Measurements from ENCODE around the gene SHROOM3. TPM values are rescaled to one million over a fixed set of nuclear protein-coding genes. Genes with fewer than 3 reads are reported as not detected.

The SHROOM3 gene
- total RNA-seq, 1 experiment from 2014 or later = 27.6 TPM

- Mint-ChIP-seq H3K4me3 (no peak overlapping the region), H3K36me3 (ENCODE audit: insufficient read depth in 1 of 3, low read depth in 3 of 3) (peaks cover 25 to 57% (median 43%) of the 10 kb centered on the region in 3 experiments), H3K27me3 (ENCODE audit: low read depth) (no peaks in the 10 kb centered on the region), H3K9me3 (no peaks in the 10 kb centered on the region), H3K4me1 (peaks cover 21% of the 10 kb centered on the region in 2 experiments), H3K27ac (peak overlapping the region; percentile 68 to 83 (median 75); a peak in 3 of 7 replicates)
- Histone ChIP-seq H4K8ac (replicated peaks; ENCODE audit: insufficient read length, low read depth, low read length) (no peak overlapping the region), H3K56ac (ENCODE audit: insufficient read length, low read depth, low read length) (no peak overlapping the region), H3K9ac (ENCODE audit: extremely low read depth, insufficient read length, low read length) (no peak overlapping the region), H2BK20ac (ENCODE audit: low read depth, low read length, poor library complexity, severe bottlenecking) (no peak overlapping the region), H3K14ac (ENCODE audit: insufficient read depth, low read length) (no peak overlapping the region), H4K91ac (ENCODE audit: insufficient read length, low read depth, low read length) (no peak overlapping the region), H2AK5ac (ENCODE audit: insufficient read length, low read length) (no peak overlapping the region), H2BK15ac (ENCODE audit: low read depth, low read length) (no peak overlapping the region), H2AFZ (ENCODE audit: low read length) (no peak overlapping the region), H3K4me1 (ENCODE audit: insufficient read depth, low read length) (no peaks in the 10 kb centered on the region; the same call in 1 of the 2 replicates), H3K9me3 (ENCODE audit: control insufficient read depth, low read depth, low read length) (no peaks in the 10 kb centered on the region), H3K4me2 (ENCODE audit: insufficient read depth, insufficient read length, low read length) (no peak overlapping the region), H4K5ac (ENCODE audit: insufficient read length, low read depth, low read length) (no peak overlapping the region), H2BK12ac (ENCODE audit: insufficient read length, low read depth, low read length) (no peak overlapping the region), H3T11ph (ENCODE audit: low read length) (no peak overlapping the region), H3K23ac (ENCODE audit: insufficient read length, low read depth, low read length) (no peak overlapping the region), H3K79me2 (ENCODE audit: insufficient read depth, low read length) (no peaks in the 10 kb centered on the region), H4K20me1 (ENCODE audit: control insufficient read depth, insufficient read depth, insufficient read length) (no peaks in the 10 kb centered on the region), H3K23me2 (ENCODE audit: insufficient read length, low read depth, low read length, poor library complexity, severe bottlenecking) (no peaks in the 10 kb centered on the region), H2BK5ac (ENCODE audit: insufficient read length, low read length) (no peak overlapping the region), H3K27ac (ENCODE audit: insufficient read length, low read depth, low read length) (no peak overlapping the region), H3K18ac (ENCODE audit: insufficient read length, low read depth, low read length) (no peak overlapping the region), H3K79me1 (ENCODE audit: insufficient read depth, low read depth, low read length, poor library complexity, severe bottlenecking) (no peaks in the 10 kb centered on the region), H2BK120ac (ENCODE audit: low read depth, low read length, poor library complexity, severe bottlenecking) (no peak overlapping the region), H3K4ac (ENCODE audit: low read depth, low read length) (no peak overlapping the region), H3K27me3 (ENCODE audit: insufficient read depth, low read length) (no peaks in the 10 kb centered on the region; the same call in 1 of the 2 replicates)
- WGBS (ENCODE audit: extremely low coverage, insufficient read length, low lambda C conversion rate) = no CpG with 5 or more reads among the region's 1 CpG
- no peak for DNase-seq
- TF ChIP-seq CTCF (conservative IDR thresholded peaks at IDR 0.05) = no peak
Observed at GRCh38 chr4:76782837-76783236, 347.8 kb downstream of the SHROOM3 start.
